ENCODE data around the gene TMEM132D. TPM values are rescaled to one million over a fixed set of nuclear protein-coding genes. Genes with fewer than 3 reads are reported as not detected.

TMEM132D gene
- total RNA-seq, 1 donor from 2014 or later, result 0.19 TPM

- H3K9me3 Mint-ChIP-seq, result no peaks in the 10 kb centered on the region
- peaks cover under 1% of the 10 kb centered on the region for H3K36me3 Mint-ChIP-seq (ENCODE audit: low read depth)
- TF ChIP-seq, protein P1, sequence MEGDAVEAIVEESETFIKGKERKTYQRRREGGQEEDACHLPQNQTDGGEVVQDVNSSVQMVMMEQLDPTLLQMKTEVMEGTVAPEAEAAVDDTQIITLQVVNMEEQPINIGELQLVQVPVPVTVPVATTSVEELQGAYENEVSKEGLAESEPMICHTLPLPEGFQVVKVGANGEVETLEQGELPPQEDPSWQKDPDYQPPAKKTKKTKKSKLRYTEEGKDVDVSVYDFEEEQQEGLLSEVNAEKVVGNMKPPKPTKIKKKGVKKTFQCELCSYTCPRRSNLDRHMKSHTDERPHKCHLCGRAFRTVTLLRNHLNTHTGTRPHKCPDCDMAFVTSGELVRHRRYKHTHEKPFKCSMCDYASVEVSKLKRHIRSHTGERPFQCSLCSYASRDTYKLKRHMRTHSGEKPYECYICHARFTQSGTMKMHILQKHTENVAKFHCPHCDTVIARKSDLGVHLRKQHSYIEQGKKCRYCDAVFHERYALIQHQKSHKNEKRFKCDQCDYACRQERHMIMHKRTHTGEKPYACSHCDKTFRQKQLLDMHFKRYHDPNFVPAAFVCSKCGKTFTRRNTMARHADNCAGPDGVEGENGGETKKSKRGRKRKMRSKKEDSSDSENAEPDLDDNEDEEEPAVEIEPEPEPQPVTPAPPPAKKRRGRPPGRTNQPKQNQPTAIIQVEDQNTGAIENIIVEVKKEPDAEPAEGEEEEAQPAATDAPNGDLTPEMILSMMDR (conservative IDR thresholded peaks at IDR 0.05), result no peak
- DNase-seq (ENCODE audit: low read depth, low spot score), result no peak
- H3K4me1 Mint-ChIP-seq, result no peaks in the 10 kb centered on the region
- no peak overlapping the region for H3K27ac Mint-ChIP-seq (ENCODE audit: unreplicated experiment)
- no peaks in the 10 kb centered on the region for H3K27me3 Mint-ChIP-seq (ENCODE audit: low read depth)
- H3K4me3 Mint-ChIP-seq, result no peak overlapping the region
Measured at GRCh38 chr12:129717438-129717837, 186.4 kb downstream of the TMEM132D start.

DNA sequence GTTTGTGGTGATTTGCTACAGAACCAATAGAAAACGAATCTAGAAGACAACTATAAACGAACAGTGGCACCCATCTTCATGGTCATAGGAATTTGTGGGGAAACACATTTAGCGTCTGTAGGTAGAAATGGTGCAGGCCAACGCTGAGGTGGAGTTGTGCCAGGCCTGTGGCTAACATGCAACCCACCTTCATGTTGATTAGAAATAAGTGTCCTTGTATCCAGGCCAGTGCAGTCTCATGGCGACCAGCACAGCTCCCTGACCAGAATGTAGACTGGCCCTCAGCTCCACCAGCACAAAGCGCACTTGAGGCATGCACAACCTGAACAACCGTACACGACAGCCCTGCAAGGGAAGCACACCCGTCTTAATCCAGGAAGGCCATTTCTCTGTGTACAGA, 187.0 kb downstream of the TMEM132D start:
- TF ChIP-seq, protein P1 (conservative IDR thresholded peaks at IDR 0.05), result no peak
- H3K4me1 Mint-ChIP-seq, result no peaks in the 10 kb centered on the region
- no peak overlapping the region for H3K27ac Mint-ChIP-seq (ENCODE audit: unreplicated experiment)
- H3K4me3 Mint-ChIP-seq, result no peak overlapping the region
- H3K36me3 Mint-ChIP-seq (ENCODE audit: low read depth), result peaks cover 3% of the 10 kb centered on the region
- H3K9me3 Mint-ChIP-seq, result no peaks in the 10 kb centered on the region
- no peak for DNase-seq (ENCODE audit: low read depth, low spot score)
- no peaks in the 10 kb centered on the region for H3K27me3 Mint-ChIP-seq (ENCODE audit: low read depth)

GRCh38 chr12:129706716-129707115, 197.1 kb downstream of the TMEM132D start:
- Mint-ChIP-seq H3K36me3 (ENCODE audit: low read depth) (peaks cover 11% of the 10 kb centered on the region), H3K4me1 (no peaks in the 10 kb centered on the region), H3K9me3 (peaks cover 11% of the 10 kb centered on the region), H3K27ac (ENCODE audit: unreplicated experiment) (no peak overlapping the region), H3K4me3 (no peak overlapping the region), H3K27me3 (ENCODE audit: low read depth) (no peaks in the 10 kb centered on the region)
- TF ChIP-seq, protein P1 (conservative IDR thresholded peaks at IDR 0.05), result no peak
- DNase-seq (ENCODE audit: low read depth, low spot score), result no peak

GRCh38 chr12:129704232-129704830, 199.5 kb downstream of the TMEM132D start:
- peaks cover 8% of the 10 kb centered on the region for H3K4me1 Mint-ChIP-seq
- peaks cover 14% of the 10 kb centered on the region for H3K9me3 Mint-ChIP-seq
- no peak overlapping the region for H3K27ac Mint-ChIP-seq (ENCODE audit: unreplicated experiment)
- no peak for DNase-seq (ENCODE audit: low read depth, low spot score)
- H3K4me3 Mint-ChIP-seq, result no peak overlapping the region
- peaks cover 13% of the 10 kb centered on the region for H3K36me3 Mint-ChIP-seq (ENCODE audit: low read depth)
- H3K27me3 Mint-ChIP-seq (ENCODE audit: low read depth), result no peaks in the 10 kb centered on the region
- TF ChIP-seq, protein P1 (conservative IDR thresholded peaks at IDR 0.05), result no peak

- Mint-ChIP-seq H3K36me3 (ENCODE audit: low read depth) (peaks cover 11% of the 10 kb centered on the region), H3K4me1 (peaks cover 12% of the 10 kb centered on the region), H3K4me3 (no peak overlapping the region), H3K27me3 (ENCODE audit: low read depth) (no peaks in the 10 kb centered on the region), H3K27ac (ENCODE audit: unreplicated experiment) (no peak overlapping the region), H3K9me3 (peaks cover 14% of the 10 kb centered on the region)
- no peak for DNase-seq (ENCODE audit: low read depth, low spot score)
- TF ChIP-seq, protein P1 (conservative IDR thresholded peaks at IDR 0.05), result no peak
Measured at GRCh38 chr12:129701631-129702101, 202.2 kb downstream of the TMEM132D start.

All from neural crest cell (in vitro differentiated cells).